Fibroblast of lung (primary cell): Measurements from ENCODE around the gene DMBX1. TPM values are rescaled to one million over a fixed set of nuclear protein-coding genes. Genes with fewer than 3 reads are reported as not detected.

Experiments
- DNase-seq, 2 donors: peaks; one replicate each; pipeline versions ENCODE4 v3.0.0 to v3.0.0-alpha.2; 2010; ENCODE audit warnings: low read depth in 2 of 2
- H2AFZ ChIP-seq: 2 replicates; pipeline ENCODE4 v1.5.1; 2012; ENCODE audit warnings: low read length, control low read depth, inconsistent platforms
- H3K27ac ChIP-seq: 2 replicates; pipeline ENCODE4 v1.5.1; 2011; ENCODE audit warnings: low read length, control low read depth; ENCODE audit not compliant: insufficient read depth
- H3K27me3 ChIP-seq: 2 replicates; pipeline ENCODE4 v1.5.1; 2011; ENCODE audit warnings: mild to moderate bottlenecking, low read length; ENCODE audit not compliant: control insufficient read depth, insufficient read depth
- H3K36me3 ChIP-seq: 2 replicates; pipeline ENCODE4 v1.5.1; 2011; ENCODE audit warnings: low read length; ENCODE audit not compliant: control insufficient read depth, insufficient read depth
- H3K4me1 ChIP-seq: 2 replicates; pipeline ENCODE4 v1.5.1; 2011; ENCODE audit warnings: low read length; ENCODE audit not compliant: control insufficient read depth, insufficient read depth; ENCODE audit errors: extremely low read depth
- H3K4me2 ChIP-seq: 2 replicates; pipeline ENCODE4 v1.5.1; 2011; ENCODE audit warnings: low read length, control low read depth; ENCODE audit not compliant: insufficient read depth; ENCODE audit errors: extremely low read depth
- H3K4me3 ChIP-seq, 4 experiments: fragments of 200-600 bp in 1 of 4; sonication (generic) in 1 of 4; replicated peaks in 1 of 4; 2 replicates each; pipeline ENCODE4 v1.5.1; 2011 to 2016; ENCODE audit warnings: low read length in 4 of 4, low read depth in 3 of 4, mild to moderate bottlenecking in 3 of 4, control low read depth in 2 of 4, inconsistent platforms in 1 of 4, mixed read lengths in 1 of 4; ENCODE audit not compliant: insufficient read depth in 1 of 4; ENCODE audit errors: control extremely low read depth in 1 of 4
- H3K79me2 ChIP-seq: 2 replicates; pipeline ENCODE4 v1.5.1; 2012; ENCODE audit warnings: mild to moderate bottlenecking, low read length, inconsistent platforms; ENCODE audit not compliant: control insufficient read depth, insufficient read depth
- H3K9ac ChIP-seq: 2 replicates; pipeline ENCODE4 v1.5.1; 2011; ENCODE audit warnings: mild to moderate bottlenecking, low read length, control low read depth; ENCODE audit not compliant: insufficient read depth
- H3K9me3 ChIP-seq: 2 replicates; pipeline ENCODE4 v1.5.1; 2012; ENCODE audit warnings: low read depth, low read length; ENCODE audit not compliant: control insufficient read depth, insufficient read depth
- H4K20me1 ChIP-seq: 2 replicates; pipeline ENCODE4 v1.5.1; 2011; ENCODE audit warnings: low read length; ENCODE audit not compliant: control insufficient read depth, insufficient read depth; ENCODE audit errors: extremely low read depth
- CTCF ChIP-seq, 2 donors: IDR thresholded peaks in 1 of 2; conservative IDR thresholded peaks in 1 of 2; 1 replicate in 1 of 2; 2 replicates in 1 of 2; pipeline ENCODE4 v1.5.1; 2011 to 2012; ENCODE audit warnings: low read length in 2 of 2, control low read depth in 1 of 2, inconsistent platforms in 1 of 2, low read depth in 1 of 2, mild to moderate bottlenecking in 1 of 2
- EZH2 ChIP-seq: IDR thresholded peaks from 2 replicates; pipeline ENCODE4 v1.5.1; 2012; ENCODE audit warnings: low read length, control low read depth, mild to moderate bottlenecking; ENCODE audit errors: missing control alignments
- polyA plus RNA-seq, 2 donors: library from polyadenylated mRNA; depleted of rRNA in 1 of 2; stranded (reverse) in 1 of 2; unstranded in 1 of 2; fragments of >200 nt; gene quantifications; 2 replicates each; pipeline ENCODE4 v1.2.1, GENCODE V29; 2011 to 2012; ENCODE audit warnings: missing spikeins in 1 of 2
- total RNA-seq: library from RNA; depleted of rRNA; stranded (reverse); fragments of >200 nt; gene quantifications from 2 replicates; pipeline ENCODE4 v1.2.1, GENCODE V29; 2014

The DMBX1 gene
- total and polyA plus RNA-seq, 2 donors (not counting 1 experiment from before 2014, with no cell fraction given) = not detected

- peaks cover 70% of the 10 kb centered on the region for H3K27me3 ChIP-seq
- no peak for DNase-seq
- H3K4me1 ChIP-seq = no peaks in the 10 kb centered on the region
- H3K36me3 ChIP-seq = no peaks in the 10 kb centered on the region
- H3K4me2 ChIP-seq = no peak overlapping the region
- peaks cover 2% of the 10 kb centered on the region for H4K20me1 ChIP-seq
- TF ChIP-seq CTCF (conservative IDR thresholded peaks at IDR 0.05 in 1 of 2, IDR thresholded peaks at IDR 0.05 in 1 of 2; ENCODE audit: low read depth in 1 of 2, low read length in 2 of 2) (no peak), EZH2 (no peak)
- no peak overlapping the region for H3K27ac ChIP-seq
- H3K9me3 ChIP-seq = no peaks in the 10 kb centered on the region
- H3K79me2 ChIP-seq = no peaks in the 10 kb centered on the region
- H2AFZ ChIP-seq = no peak overlapping the region
- no peak overlapping the region for H3K4me3 ChIP-seq
- no peak overlapping the region for H3K9ac ChIP-seq
These were observed 695 bp downstream of the DMBX1 start for GRCh38 chr1:46490406-46490655.

DNA sequence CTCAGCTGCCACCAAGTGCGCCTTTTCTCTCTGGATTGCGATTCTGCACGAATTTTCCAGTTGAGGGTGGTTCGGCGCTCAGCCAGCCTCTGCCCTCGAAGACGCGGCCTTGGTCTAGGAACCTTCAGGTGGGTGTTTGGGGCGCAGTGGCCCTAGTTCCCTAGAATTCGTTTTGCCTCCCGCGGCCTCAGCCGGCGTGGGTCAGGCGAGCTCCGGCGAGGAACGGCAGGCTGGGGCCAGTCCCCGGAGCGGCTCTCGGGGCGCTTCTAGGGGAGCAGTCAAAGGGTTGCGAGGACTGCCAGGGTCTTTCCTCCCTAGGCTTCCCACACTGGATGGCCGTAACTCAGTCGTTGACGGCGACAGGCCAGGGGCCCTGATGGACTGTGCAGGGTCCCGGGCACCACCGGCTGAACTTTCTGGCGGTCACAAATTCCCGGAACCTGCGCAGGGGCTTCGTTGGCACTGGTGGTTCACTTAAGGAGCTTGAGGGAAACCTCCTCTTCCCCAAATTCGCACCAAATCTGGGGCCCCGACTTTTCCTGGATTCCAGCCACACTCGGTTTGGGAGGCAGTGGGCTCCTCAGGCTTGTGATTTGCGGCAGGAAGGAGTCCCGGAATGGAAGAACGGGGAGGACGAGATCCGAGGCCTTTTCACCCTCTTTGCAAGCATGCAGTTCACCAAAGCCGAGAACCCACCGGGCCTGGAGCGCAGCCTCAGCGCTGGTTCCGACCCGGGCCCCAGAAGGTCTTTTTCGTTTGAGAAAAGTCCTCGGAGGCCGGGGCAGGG is 1.2 kb downstream of the DMBX1 start:
- peaks cover 2% of the 10 kb centered on the region for H4K20me1 ChIP-seq
- no peaks in the 10 kb centered on the region for H3K9me3 ChIP-seq
- DNase-seq = peak; percentile 18 to 19
- no peak overlapping the region for H3K27ac ChIP-seq
- TF ChIP-seq CTCF (conservative IDR thresholded peaks at IDR 0.05 in 1 of 2, IDR thresholded peaks at IDR 0.05 in 1 of 2; ENCODE audit: low read depth in 1 of 2, low read length in 2 of 2) (no peak), EZH2 (peak; percentile 78)
- no peaks in the 10 kb centered on the region for H3K36me3 ChIP-seq
- no peaks in the 10 kb centered on the region for H3K4me1 ChIP-seq
- H3K4me3 ChIP-seq = no peak overlapping the region
- H3K79me2 ChIP-seq = no peaks in the 10 kb centered on the region
- no peak overlapping the region for H3K4me2 ChIP-seq
- H3K9ac ChIP-seq = no peak overlapping the region
- no peak overlapping the region for H2AFZ ChIP-seq
- H3K27me3 ChIP-seq = peaks cover 70% of the 10 kb centered on the region

- Histone ChIP-seq H3K4me3 (no peak overlapping the region), H3K9ac (no peak overlapping the region), H3K9me3 (no peaks in the 10 kb centered on the region), H3K79me2 (no peaks in the 10 kb centered on the region), H3K4me1 (no peaks in the 10 kb centered on the region), H2AFZ (no peak overlapping the region), H3K4me2 (no peak overlapping the region), H3K27me3 (peaks cover 65% of the 10 kb centered on the region), H3K36me3 (no peaks in the 10 kb centered on the region), H3K27ac (no peak overlapping the region), H4K20me1 (peaks cover 2% of the 10 kb centered on the region)
- no peak for DNase-seq
- TF ChIP-seq CTCF (conservative IDR thresholded peaks at IDR 0.05 in 1 of 2, IDR thresholded peaks at IDR 0.05 in 1 of 2; ENCODE audit: low read depth in 1 of 2, low read length in 2 of 2) = no peak
- TF ChIP-seq EZH2 = peak; percentile 82
These were observed 2.0 kb downstream of the DMBX1 start for GRCh38 chr1:46491443-46492268.
